Esophagus squamous epithelium (tissue), 4 donors: ENCODE measurements around the gene TTBK2.

Experiments used
- CTCF ChIP-seq, 6 experiments: fragments of 450-650 bp in 4 of 6; fragments of 200-600 bp in 2 of 6; sonication (generic) in 2 of 6; IDR thresholded peaks; one replicate each; pipeline ENCODE4 v1.5.1; 2016 to 2019; ENCODE audit warnings: antibody characterized with exemption in 6 of 6, mild to moderate bottlenecking in 4 of 6, moderate library complexity in 4 of 6
- POLR2A ChIP-seq, 4 donors: fragments of 450-650 bp; IDR thresholded peaks; one replicate each; pipeline ENCODE4 v1.6.1; 2017; ENCODE audit warnings: antibody characterized with exemption in 4 of 4, mild to moderate bottlenecking in 4 of 4, moderate library complexity in 3 of 4

DNA sequence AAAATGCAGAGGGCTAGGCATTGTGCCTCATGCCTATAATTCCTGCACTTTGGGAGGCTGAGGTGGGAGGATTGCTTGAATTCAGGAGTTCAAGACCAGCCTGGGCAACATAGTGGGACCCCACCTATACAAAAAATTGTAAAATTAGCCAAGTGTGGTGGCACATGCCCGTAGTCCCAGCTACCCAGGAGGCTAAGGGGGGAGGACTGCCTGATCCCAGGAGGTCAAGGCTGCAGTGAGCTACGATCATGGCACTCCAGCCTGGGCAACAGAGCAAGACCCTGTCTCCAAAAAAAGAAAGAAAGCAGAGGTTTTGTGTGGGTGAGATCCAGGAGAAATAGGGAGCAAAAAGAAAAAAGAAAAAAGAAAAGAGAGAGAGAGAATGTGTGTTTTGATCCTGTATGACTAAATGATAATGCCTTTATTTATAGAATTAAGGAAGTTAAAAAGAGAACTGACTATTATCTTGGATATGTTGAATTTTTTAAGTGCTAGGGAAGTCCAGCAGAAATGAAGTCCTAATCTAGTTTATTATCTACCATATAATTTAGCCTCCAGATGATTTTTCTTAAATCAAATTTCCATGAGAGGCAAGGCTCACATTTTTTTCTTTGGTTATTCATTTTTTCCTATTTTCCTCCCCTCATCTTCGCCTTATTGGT is 4.8 kb downstream of the TTBK2 start:
- TF ChIP-seq CTCF (IDR thresholded peaks at IDR 0.05): no peak
- TF ChIP-seq POLR2A (IDR thresholded peaks at IDR 0.05): no peak
